NCI-H524 treated with DMSO at 0.1 percent for 48 hours (cell line): ENCODE data around the gene GOLGA6L7.
"Not testable (repeated sequence)": the region's sequence is repeated elsewhere in the genome, so short reads cannot be mapped to it uniquely, and the experiment has no call there.

Experiments used
- DNase-seq: peaks from one replicate; lab custom pipeline; 2025; lab: John Stamatoyannopoulos, UW

GOLGA6L7 gene

DNA sequence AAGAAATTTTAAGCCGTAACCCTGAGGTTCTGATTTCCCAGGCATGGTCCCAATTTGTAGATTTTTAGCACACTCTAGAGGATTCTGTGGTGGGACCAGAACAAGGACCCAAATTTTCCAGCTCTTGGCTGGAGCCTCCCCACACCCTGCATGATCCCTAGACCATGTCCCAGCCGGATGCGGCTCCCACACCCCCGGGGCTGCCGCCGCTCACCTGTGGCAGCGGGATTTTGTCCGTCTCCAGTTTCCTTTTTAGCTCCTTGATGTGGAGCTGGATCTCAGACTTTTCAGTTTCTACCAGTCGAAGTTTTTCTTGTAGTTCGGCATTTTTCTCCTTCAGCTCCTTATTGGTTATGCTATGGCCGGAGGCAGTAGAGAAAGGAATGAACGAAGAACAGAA lies 4.9 kb downstream of the GOLGA6L7 start:
- not testable (repeated sequence) for DNase-seq

DNA sequence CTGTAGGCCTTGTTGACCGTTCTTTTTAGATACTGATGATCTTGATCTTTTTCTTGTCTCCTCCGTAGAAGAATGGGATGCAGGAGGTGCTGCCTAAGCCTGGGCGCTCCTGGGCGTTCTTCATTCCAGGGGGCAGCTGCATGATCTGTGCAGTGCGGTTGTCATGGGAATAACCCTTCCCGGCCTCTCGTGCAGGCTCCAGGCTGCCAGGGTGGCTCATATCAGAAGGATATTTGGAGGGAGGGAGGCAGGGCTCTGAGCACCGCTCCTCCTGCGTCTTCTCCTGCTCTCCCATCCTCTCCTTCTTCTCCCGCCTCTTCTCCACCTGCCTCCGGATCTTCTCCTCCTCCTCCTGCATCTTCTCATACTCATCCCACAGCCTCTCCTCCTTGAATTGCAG lies 6.2 kb downstream of the GOLGA6L7 start:
- DNase-seq, result not testable (repeated sequence)

DNA sequence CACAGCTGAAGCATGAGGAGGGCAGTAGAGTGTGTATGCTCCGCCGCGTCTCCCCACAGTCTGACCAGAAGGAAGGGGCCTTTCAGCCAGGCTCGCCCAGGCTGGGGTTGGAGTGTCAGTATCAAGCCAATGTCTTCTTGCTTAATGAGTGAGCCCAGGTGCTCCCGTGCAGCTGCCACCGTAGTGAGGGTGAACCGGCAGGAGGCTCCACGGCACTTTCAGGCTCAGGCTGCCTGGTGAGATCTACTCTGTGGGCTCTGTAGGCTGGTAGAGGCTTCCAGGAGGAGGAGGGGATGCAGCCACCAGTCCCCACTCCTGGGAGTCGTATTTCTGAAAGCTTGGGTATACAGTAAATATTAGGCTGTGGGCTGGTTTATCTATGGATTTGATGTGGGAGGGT lies 8.2 kb downstream of the GOLGA6L7 start:
- DNase-seq, result not testable (repeated sequence)

DNA sequence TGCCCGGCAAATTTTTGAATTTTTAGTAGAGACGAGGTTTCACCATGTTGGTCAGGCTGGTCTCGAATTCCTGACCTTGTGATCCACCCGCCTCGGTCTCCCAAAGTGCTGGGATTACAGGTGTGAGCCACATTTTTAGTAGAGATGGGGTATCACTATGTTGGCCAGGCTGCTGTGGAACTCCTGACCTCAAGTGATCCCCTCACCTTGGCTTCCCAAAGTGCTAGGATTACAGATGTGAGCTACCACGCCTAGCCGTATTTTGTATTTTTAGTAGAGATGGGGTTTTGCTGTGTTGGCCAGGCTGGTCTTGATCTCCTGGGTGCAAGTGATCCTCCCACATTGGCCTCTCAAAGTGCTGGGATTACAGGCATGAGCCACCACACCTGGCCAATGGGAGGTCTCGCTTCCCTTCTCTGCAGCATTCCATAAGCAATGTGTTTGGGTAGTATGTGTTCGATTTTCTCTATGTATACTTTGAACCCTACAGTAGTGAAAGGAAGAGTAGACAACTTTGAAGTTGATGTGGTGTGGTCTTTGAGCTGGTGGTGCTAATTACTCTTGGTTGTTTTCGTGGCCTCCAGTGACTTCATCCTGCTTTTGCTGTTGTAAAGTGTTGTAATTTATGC lies 13.4 kb downstream of the GOLGA6L7 start:
- not testable (repeated sequence) for DNase-seq

DNA sequence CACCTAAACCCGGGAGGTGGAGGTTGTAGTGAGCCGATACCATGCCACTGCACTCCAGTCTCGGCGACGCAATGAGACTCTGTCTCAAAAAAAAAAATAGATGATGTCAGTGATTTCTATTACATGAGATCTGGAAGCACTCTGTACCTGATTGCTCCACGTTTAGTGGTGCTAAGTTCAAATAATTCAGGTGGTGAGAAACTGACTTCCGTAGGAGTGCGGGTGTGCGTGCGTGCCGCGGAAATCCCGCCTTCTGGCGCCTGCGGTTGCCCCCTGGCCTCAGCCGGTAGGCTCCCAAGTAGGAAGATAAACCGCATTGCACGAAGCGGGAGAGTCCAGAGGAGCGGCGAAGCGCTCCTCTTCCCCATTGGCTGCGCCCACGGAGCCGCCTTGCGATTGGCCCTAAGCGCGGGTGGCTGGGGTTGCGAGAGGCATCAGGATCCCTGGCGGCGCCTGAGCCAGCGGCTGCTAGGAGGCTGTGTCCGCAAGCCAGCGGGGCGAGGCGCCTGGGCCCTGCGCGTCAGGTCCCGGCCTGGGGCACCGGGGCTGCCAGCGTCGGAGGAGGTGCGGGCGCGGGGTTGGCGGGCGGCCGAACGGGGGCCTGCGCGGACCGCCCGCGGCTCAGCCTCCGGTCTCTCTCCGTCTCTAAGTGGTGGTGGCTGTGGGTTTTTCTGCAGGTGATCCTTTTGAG lies 16.4 kb downstream of the GOLGA6L7 start:
- DNase-seq, result peak; percentile 94

DNA sequence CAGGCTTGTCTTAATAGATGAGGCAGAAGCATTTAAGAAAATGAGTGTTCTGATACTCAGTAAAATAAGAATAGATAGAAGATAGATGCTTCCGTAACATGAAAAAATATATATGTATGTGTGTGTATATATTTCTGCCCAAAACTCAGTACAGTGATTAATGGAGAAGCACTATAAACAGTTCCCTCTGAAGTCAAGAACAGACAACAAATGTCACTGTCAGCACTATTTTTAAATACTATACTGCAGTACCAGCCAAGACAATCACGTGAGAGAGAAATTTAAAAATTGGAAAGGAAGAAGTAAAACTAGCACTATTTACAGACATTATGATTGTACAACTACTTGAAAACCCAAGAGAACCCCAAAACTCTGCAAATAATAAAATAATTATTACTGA lies 27.0 kb downstream of the GOLGA6L7 start:
- not testable (repeated sequence) for DNase-seq

DNA sequence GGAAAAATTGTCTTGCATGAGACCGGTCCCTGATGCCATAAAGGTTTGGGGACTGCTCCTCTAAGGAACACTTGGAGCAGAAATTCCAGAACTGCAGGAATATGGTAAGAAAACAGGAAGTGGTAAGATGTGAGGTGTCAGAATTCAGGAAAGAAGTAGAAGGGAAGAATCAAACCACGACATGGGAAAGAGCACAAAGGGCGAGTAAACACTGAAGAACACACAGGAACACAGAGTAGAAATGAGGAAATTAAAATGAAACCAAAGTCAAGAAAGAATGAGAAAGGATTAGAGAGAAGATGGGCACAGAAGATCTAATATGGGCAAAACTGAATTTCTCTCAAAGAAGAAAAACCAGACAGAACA lies 28.5 kb downstream of the GOLGA6L7 start:
- DNase-seq, result not testable (repeated sequence)

DNA sequence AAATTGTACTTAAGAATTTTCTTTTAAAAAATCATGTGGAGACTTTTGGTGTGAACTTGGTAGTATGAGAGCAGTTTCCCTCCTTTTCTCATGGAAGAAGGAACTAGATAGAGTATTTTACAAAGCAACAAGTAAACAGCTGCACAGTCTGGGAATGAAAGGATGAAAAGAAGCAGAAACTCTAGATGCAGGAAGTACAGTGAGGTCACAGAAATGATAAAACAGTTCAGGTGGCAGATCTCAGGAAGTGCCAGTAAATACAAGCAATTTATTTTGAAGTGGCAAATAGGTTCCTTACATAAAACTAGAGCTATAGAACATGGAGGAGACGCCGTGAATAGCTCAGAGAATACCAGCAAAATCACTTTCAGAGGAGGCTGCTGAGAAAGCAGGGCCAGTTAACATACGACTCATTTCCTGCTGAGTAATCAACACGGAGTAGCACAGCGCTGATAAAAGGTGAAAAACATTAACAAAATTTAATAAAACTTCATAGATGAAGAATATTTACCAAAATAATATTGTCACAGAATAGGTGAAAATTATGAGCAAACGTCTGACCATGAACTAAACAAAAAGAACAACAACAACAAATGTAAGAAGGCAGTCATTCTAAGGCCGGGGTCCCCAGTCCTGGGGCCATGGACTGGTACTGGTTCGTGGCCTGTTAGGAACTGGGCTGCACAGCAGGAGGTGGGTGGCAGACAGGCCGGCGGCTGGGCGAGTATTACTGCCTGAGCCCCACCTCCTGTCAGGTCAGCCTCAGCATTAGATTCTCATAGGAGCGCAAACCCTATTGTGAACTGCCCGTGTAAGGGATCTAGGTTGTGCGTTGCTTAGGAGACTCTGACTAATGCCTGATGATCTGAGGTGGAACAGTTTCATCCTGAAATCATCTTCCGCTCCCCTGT lies 29.2 kb downstream of the GOLGA6L7 start:
- DNase-seq, result not testable (repeated sequence)

DNA sequence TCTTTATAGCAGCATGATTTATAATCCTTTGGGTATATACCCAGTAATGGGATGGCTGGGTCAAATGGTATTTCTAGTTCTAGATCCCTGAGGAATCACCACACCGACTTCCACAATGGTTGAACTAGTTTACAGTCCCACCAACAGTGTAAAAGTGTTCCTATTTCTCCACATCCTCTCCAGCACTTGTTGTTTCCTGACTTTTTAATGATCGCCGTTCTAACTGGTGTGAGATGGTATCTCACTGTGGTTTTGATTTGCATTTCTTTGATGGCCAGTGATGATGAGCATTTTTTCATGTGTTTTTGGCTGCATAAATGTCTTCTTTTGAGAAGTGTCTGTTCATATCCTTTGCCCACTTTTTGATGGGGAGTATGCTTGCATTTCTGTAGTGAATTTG lies 30.3 kb downstream of the GOLGA6L7 start:
- DNase-seq, result not testable (repeated sequence)

DNA sequence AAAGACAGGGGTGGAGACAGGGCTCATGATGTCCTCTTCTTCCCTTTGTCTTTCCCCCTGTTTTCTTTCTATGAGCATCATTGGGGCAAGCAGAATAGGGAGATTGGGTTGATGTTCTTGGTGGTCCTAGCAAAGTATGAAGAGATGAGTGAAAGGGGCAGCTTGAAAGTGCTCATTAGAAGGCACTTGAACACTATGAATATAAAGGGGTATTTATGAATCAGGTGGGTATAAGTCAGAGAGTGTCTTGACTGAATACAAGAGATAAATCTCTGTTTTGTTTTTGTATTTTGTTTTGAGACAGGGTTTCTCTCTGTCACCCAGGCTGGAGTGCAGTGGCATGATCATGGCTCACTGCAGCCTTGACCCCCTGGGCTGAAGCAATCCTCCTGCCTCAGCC lies 34.4 kb downstream of the GOLGA6L7 start:
- not testable (repeated sequence) for DNase-seq

DNA sequence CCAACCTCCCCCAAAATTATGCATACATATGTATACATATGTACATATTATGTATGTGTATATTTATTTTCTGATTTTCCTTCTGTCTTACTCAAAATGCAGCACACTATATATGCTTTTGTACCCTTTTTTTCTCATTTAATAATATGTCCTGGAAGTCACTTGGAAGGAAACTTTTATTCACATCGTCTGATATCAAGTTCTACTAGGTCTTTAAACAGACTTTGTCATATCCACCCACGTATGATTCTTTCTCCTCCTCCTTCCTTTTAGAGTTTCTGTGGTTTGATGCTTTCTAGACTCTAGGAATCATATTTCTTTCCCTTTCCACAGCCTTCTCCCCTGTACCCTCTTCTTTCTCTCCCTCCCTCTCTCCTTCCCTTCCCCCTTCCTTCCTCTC lies 35.1 kb downstream of the GOLGA6L7 start:
- DNase-seq, result not testable (repeated sequence)

DNA sequence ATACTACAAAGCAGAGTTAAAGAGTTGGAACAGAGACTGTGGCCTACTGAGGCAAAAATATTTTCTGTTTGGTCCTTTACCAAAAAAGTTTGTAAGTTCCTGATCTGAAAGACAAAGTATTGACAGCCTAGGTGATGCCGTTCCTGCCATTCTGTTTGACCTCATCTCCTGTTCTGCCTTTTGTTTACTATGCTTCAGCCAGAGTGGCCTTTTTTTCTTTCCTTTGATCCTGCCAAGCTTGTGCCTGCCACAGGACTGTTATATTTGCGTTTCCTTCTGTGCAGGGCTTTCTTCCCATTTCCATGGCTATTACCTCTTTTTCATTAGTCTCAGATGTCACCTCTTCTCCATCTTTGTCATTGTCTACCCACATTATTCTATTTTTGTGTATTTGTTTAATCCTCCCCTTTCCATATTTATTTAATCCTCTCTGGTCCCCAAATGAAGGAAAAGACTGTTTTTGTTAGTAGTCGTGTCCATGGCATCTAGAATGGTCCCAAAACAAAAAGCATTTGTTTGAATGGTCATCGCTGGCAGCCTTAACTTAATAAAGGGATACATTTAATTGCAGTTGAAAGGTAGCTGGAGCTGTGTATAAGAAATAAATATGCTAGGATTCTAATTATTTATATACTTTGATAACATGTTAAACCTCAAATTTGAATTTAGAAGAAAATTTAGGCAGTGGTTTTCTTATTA lies 36.4 kb downstream of the GOLGA6L7 start:
- not testable (repeated sequence) for DNase-seq

DNA sequence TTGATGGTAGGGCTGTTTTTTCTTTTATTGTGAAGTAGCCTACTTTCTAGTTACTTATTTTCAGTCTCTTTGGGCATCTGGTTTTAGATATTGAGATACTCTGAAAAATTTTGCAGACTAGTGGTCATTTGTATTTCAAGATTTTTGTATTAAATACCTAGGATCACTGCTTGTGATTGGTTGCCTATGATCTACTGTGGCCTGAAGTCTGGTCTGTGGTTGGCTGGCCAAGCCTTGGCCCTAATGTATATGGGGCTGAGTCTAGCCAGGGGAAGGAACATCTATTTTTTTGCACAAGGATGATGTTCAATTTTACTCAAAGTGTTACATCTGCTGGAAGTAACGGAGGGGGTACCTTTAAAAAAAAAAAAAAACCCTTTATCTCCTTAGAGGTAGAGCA lies 38.0 kb downstream of the GOLGA6L7 start:
- not testable (repeated sequence) for DNase-seq

DNA sequence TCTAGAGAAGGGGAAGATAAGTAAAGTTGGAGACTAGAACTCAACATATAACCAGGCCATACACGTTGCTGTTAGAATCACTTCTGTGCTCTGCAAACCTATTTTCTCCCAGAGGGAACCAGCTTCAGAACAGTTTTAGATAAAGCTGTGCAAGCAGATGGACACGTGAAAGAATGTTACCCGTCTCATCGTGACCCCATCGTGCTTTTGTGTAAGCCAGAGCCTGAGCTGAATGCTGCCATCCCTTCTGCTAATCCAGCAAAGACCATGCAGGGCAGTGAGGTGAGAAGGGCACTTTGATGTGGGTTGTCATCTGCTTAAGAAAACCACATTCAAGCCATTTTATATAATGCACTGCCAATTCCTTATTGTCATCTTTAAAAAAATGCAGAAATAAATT lies 40.3 kb downstream of the GOLGA6L7 start:
- not testable (repeated sequence) for DNase-seq

DNA sequence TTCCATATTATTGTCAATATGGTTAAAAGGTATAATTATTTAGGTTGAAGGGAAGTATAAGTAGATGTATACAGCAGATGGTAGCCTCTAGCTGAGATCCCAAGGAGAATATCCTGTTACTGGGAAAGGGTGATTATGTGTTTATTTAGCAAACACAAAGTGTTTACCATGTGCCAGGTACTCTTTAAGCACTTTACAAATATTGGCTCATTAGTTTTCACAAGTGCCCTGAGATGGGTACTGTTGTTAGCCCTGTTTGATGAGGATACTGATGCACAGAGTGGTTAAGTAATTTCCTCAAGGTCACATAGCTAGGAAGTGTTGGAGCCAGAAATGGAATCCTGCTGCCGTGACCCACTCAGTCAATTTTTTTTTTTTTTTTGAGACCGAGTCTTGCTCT lies 48.1 kb downstream of the GOLGA6L7 start:
- not testable (repeated sequence) for DNase-seq

DNA sequence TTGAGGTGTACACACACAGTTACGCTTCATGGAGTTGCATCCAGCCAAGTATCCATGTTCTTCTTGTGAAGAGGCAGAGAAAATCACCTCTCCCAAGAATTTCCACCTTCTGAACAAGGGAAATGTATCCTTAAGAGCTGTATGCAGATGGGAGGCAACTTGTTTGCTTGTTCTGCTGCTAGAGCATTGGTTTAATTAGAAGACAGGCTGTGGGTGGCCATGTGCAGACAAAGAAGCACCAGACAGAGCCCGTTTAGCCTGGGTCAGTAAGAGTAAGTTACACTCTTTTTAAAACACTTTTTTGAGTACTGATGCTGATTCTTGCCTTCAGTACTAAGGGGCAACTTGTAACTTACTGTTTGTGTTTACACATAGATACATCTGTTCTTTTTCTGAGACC lies 50.2 kb downstream of the GOLGA6L7 start:
- DNase-seq, result not testable (repeated sequence)

DNA sequence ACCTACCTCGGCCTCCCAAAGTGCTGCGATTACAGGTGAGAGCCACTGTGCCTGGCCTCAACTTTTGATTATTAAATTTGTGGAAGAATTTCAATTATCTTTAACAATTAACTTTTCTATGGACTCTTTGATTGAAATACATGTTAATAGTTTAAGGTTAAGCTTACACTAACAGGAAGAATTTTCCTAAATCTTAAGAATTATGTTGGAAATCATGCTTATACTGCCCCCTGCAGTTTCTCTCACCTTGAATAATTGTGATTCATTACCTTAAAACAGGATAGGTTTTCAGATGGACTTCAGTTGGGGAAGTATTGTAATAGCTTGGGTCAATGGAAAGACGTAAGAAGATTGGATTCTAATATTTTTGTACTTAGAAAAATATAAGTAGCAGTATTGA lies 54.2 kb downstream of the GOLGA6L7 start:
- DNase-seq, result not testable (repeated sequence)
